Stimulated activated CD4-positive, alpha-beta T cell treated with anti-CD3 and anti-CD28 coated beads, Interleukin-15, amount 100 ng/mL, for 48 hours (primary cell): ENCODE results near the gene TULP4.
"Not testable (repeated sequence)": the region's sequence is repeated elsewhere in the genome, so short reads cannot be mapped to it uniquely, and the experiment has no call there.

Source experiments
- DNase-seq, 2 donors: peaks; one replicate each; pipeline ENCODE4 v3.0.0-alpha.2; 2020; ENCODE audit warnings: low read depth in 2 of 2

Gene TULP4

GRCh38 chr6:158391276-158391675, 79.0 kb downstream of the TULP4 start:
- DNase-seq, result no peak

- DNase-seq, result not testable (repeated sequence)
Observed at GRCh38 chr6:158391977-158392376, 79.7 kb downstream of the TULP4 start.

GRCh38 chr6:158396136-158396535, 83.9 kb downstream of the TULP4 start:
- no peak for DNase-seq

GRCh38 chr6:158397578-158397977, 85.3 kb downstream of the TULP4 start:
- no peak for DNase-seq

GRCh38 chr6:158398252-158399024, 86.2 kb downstream of the TULP4 start:
- DNase-seq, result no peak

- DNase-seq, result no peak
Observed at GRCh38 chr6:158399040-158399700, 86.9 kb downstream of the TULP4 start.

- DNase-seq, result no peak
Observed at GRCh38 chr6:158402184-158402583, 89.9 kb downstream of the TULP4 start.

- DNase-seq, result not testable (repeated sequence)
Observed at GRCh38 chr6:158405321-158405831, 93.1 kb downstream of the TULP4 start.

- no peak for DNase-seq
Observed at GRCh38 chr6:158405933-158406332, 93.7 kb downstream of the TULP4 start.

GRCh38 chr6:158406736-158407135, 94.5 kb downstream of the TULP4 start:
- DNase-seq, result no peak

GRCh38 chr6:158408013-158408412, 95.7 kb downstream of the TULP4 start:
- no peak for DNase-seq

GRCh38 chr6:158408552-158409130, 96.4 kb downstream of the TULP4 start:
- DNase-seq, result no peak

- DNase-seq, result no peak
Observed at GRCh38 chr6:158409451-158409850, 97.2 kb downstream of the TULP4 start.

- DNase-seq, result no peak
Observed at GRCh38 chr6:158410784-158411183, 98.5 kb downstream of the TULP4 start.

GRCh38 chr6:158411998-158412397, 99.7 kb downstream of the TULP4 start:
- DNase-seq, result no peak

- DNase-seq, result no peak
Observed at GRCh38 chr6:158413028-158413427, 100.8 kb downstream of the TULP4 start.

GRCh38 chr6:158413814-158414565, 101.7 kb downstream of the TULP4 start:
- no peak for DNase-seq

GRCh38 chr6:158414851-158415262, 102.6 kb downstream of the TULP4 start:
- no peak for DNase-seq

- no peak for DNase-seq
Observed at GRCh38 chr6:158415666-158416065, 103.4 kb downstream of the TULP4 start.

- no peak for DNase-seq
Observed at GRCh38 chr6:158416883-158417759, 104.9 kb downstream of the TULP4 start.

GRCh38 chr6:158417760-158418098, 105.5 kb downstream of the TULP4 start:
- DNase-seq, result no peak
